Vagina (tissue), 2 donors: ENCODE data around the gene DNMT3L. TPM values are rescaled to one million over a fixed set of nuclear protein-coding genes. Genes with fewer than 3 reads are reported as not detected.
"Not testable (repeated sequence)": the region's sequence is repeated elsewhere in the genome, so short reads cannot be mapped to it uniquely, and the experiment has no call there.

Source experiments
- DNase-seq, 2 donors: peaks; one replicate each; pipeline ENCODE4 v3.0.0-alpha.2; 2017; ENCODE audit errors: extremely low spot score in 2 of 2
- H3K27ac ChIP-seq: fragments of 200-600 bp; sonication (generic); one replicate; pipeline ENCODE4 v1.5.1; 2019
- H3K27me3 ChIP-seq: fragments of 200-600 bp; sonication (generic); one replicate; pipeline ENCODE4 v1.5.1; 2019
- H3K36me3 ChIP-seq, 2 donors: fragments of 200-600 bp; sonication (generic); one replicate each; pipeline ENCODE4 v1.5.1; 2017 to 2019
- H3K4me1 ChIP-seq: fragments of 200-600 bp; sonication (generic); one replicate; pipeline ENCODE4 v1.5.1; 2019
- H3K4me3 ChIP-seq, 2 donors: fragments of 200-600 bp; sonication (generic); 1 replicate in 1 of 2; 2 replicates in 1 of 2; pipeline ENCODE4 v1.5.1; 2016 to 2019
- H3K9me3 ChIP-seq: fragments of 200-600 bp; sonication (generic); one replicate; pipeline ENCODE4 v1.5.1; 2019
- CTCF ChIP-seq, 3 experiments: fragments of 450-650 bp in 2 of 3; fragments of 200-600 bp in 1 of 3; sonication (generic) in 1 of 3; IDR thresholded peaks; one replicate each; pipeline ENCODE4 v1.5.1; 2017 to 2019; ENCODE audit warnings: antibody characterized with exemption in 3 of 3, mild to moderate bottlenecking in 2 of 3, moderate library complexity in 2 of 3
- POLR2A ChIP-seq, 2 donors: fragments of 450-650 bp; IDR thresholded peaks; one replicate each; pipeline ENCODE4 v1.6.1; 2017; ENCODE audit warnings: antibody characterized with exemption in 2 of 2, mild to moderate bottlenecking in 2 of 2, moderate library complexity in 2 of 2
- POLR2AphosphoS5 ChIP-seq, 2 donors: sonication (generic); formaldehyde crosslinking; IDR thresholded peaks; one replicate each; pipeline ENCODE4 v1.9.0; 2017; ENCODE audit warnings: antibody characterized with exemption in 2 of 2, mild to moderate bottlenecking in 2 of 2, low read depth in 1 of 2; ENCODE audit not compliant: insufficient read depth in 1 of 2
- intact Hi-C: fragments of 100-400 bp; cut with DNase I; formaldehyde crosslinking; loops from one replicate; pipeline ENCODE4 v1.15.1; 2023
- total RNA-seq: library from RNA; depleted of rRNA; stranded (reverse); fragments of >200 nt; gene quantifications from one replicate; pipeline ENCODE4 v1.2.3, GENCODE V29; 2016

DNMT3L gene
- total RNA-seq, 1 donor from 2014 or later: not detected

- H3K27me3 ChIP-seq: no peaks in the 10 kb centered on the region
- H3K4me1 ChIP-seq: peaks cover 56% of the 10 kb centered on the region
- H3K9me3 ChIP-seq: no peaks in the 10 kb centered on the region
- peaks cover 0 to 4% of the 10 kb centered on the region in 2 donors for H3K36me3 ChIP-seq
- no peak overlapping the region for H3K4me3 ChIP-seq
- intact Hi-C loops: no loop called here
- DNase-seq: no peak
- TF ChIP-seq POLR2A (IDR thresholded peaks at IDR 0.05) (no peak), CTCF (IDR thresholded peaks at IDR 0.05) (peak in 2 of 3 experiments; percentile 11 to 50)
- no peak overlapping the region for H3K27ac ChIP-seq
Measured at GRCh38 chr21:44304877-44305293, 43.2 kb upstream of the DNMT3L start.

- DNase-seq: no peak
- Histone ChIP-seq H3K36me3 (no peaks in the 10 kb centered on the region), H3K4me1 (peaks cover 62% of the 10 kb centered on the region), H3K9me3 (no peaks in the 10 kb centered on the region), H3K27me3 (no peaks in the 10 kb centered on the region), H3K27ac (no peak overlapping the region), H3K4me3 (no peak overlapping the region)
- intact Hi-C loops: no loop called here
- TF ChIP-seq POLR2AphosphoS5 (IDR thresholded peaks at IDR 0.05; ENCODE audit: insufficient read depth in 1 of 2, low read depth in 1 of 2): no peak
- TF ChIP-seq POLR2A (IDR thresholded peaks at IDR 0.05): no peak
- TF ChIP-seq CTCF (IDR thresholded peaks at IDR 0.05): no peak
Measured at GRCh38 chr21:44304011-44304616, 42.4 kb upstream of the DNMT3L start.

GRCh38 chr21:44303490-44303981 is 41.8 kb upstream of the DNMT3L start:
- intact Hi-C loops: no loop called here
- DNase-seq: no peak
- H3K27ac ChIP-seq: no peak overlapping the region
- peaks cover 62% of the 10 kb centered on the region for H3K4me1 ChIP-seq
- no peaks in the 10 kb centered on the region for H3K27me3 ChIP-seq
- H3K36me3 ChIP-seq: no peaks in the 10 kb centered on the region
- no peak overlapping the region for H3K4me3 ChIP-seq
- TF ChIP-seq POLR2A (IDR thresholded peaks at IDR 0.05) (no peak), POLR2AphosphoS5 (IDR thresholded peaks at IDR 0.05; ENCODE audit: insufficient read depth in 1 of 2, low read depth in 1 of 2) (no peak), CTCF (IDR thresholded peaks at IDR 0.05) (no peak)
- H3K9me3 ChIP-seq: no peaks in the 10 kb centered on the region

GRCh38 chr21:44302573-44303401 is 41.1 kb upstream of the DNMT3L start:
- intact Hi-C loops, H3K4me3 ChIP-seq, H3K27ac ChIP-seq, H3K9me3 ChIP-seq, DNase-seq, H3K36me3 ChIP-seq, H3K27me3 ChIP-seq: not testable (repeated sequence)
- peaks cover 67% of the 10 kb centered on the region for H3K4me1 ChIP-seq

GRCh38 chr21:44301961-44302406 is 40.3 kb upstream of the DNMT3L start:
- Histone ChIP-seq H3K4me1 (peaks cover 73% of the 10 kb centered on the region), H3K27ac (no peak overlapping the region), H3K9me3 (no peaks in the 10 kb centered on the region)

More at GRCh38 chr21:44301961-44302406, 40.3 kb upstream of the DNMT3L start:
- DNase-seq: no peak
- TF ChIP-seq POLR2A (IDR thresholded peaks at IDR 0.05): no peak
- no peak for TF ChIP-seq POLR2AphosphoS5 (IDR thresholded peaks at IDR 0.05; ENCODE audit: insufficient read depth in 1 of 2, low read depth in 1 of 2)
- TF ChIP-seq CTCF (IDR thresholded peaks at IDR 0.05): no peak
- Histone ChIP-seq H3K36me3 (no peaks in the 10 kb centered on the region), H3K4me3 (no peak overlapping the region), H3K27me3 (no peaks in the 10 kb centered on the region)
- intact Hi-C loops: no loop called here
